Thyroid gland (tissue), 4 donors: Measurements from ENCODE around the gene SLC8B1. TPM values are rescaled to one million over a fixed set of nuclear protein-coding genes. Genes with fewer than 3 reads are reported as not detected.

Source experiments
- DNase-seq, 2 donors: peaks; one replicate each; pipeline ENCODE4 v3.0.0-alpha.2; 2019
- H3K27ac ChIP-seq, 3 donors: fragments of 200-600 bp; sonication (generic); 1 replicate in 2 of 3; 2 replicates in 1 of 3; pipeline ENCODE4 v1.5.1; 2016 to 2019; ENCODE audit warnings: mild to moderate bottlenecking in 1 of 3, moderate library complexity in 1 of 3
- H3K27me3 ChIP-seq: fragments of 200-600 bp; sonication (generic); one replicate; pipeline ENCODE4 v1.5.1; 2019
- H3K36me3 ChIP-seq, 2 donors: fragments of 200-600 bp; sonication (generic); one replicate each; pipeline ENCODE4 v1.5.1; 2016 to 2019
- H3K4me1 ChIP-seq, 2 donors: fragments of 200-600 bp; sonication (generic); one replicate each; pipeline ENCODE4 v1.5.1; 2017 to 2019
- H3K4me3 ChIP-seq, 3 donors: fragments of 200-600 bp; sonication (generic); replicated peaks in 1 of 3; 1 replicate in 2 of 3; 2 replicates in 1 of 3; pipeline ENCODE4 v1.5.1; 2016; ENCODE audit warnings: mild to moderate bottlenecking in 1 of 3
- H3K9me3 ChIP-seq: fragments of 200-600 bp; sonication (generic); one replicate; pipeline ENCODE4 v1.5.1; 2017
- CTCF ChIP-seq, 6 experiments: fragments of 200-600 bp in 3 of 6; fragments of 450-650 bp in 3 of 6; sonication (generic) in 3 of 6; IDR thresholded peaks; one replicate each; pipeline ENCODE4 v1.5.1; 2016 to 2019; ENCODE audit warnings: antibody characterized with exemption in 6 of 6, mild to moderate bottlenecking in 2 of 6, inconsistent platforms in 1 of 6, moderate library complexity in 1 of 6
- POLR2A ChIP-seq, 2 donors: fragments of 450-650 bp; IDR thresholded peaks; one replicate each; pipeline ENCODE4 v1.6.1; 2017; ENCODE audit warnings: antibody characterized with exemption in 2 of 2, mild to moderate bottlenecking in 2 of 2, moderate library complexity in 1 of 2
- WGBS, 2 donors: methylation state at CpG; one replicate each; pipeline ENCODE4 v1.1.5; 2017; 5-methylcytosine and 5-hydroxymethylcytosine counted together
- intact Hi-C: fragments of 100-400 bp; cut with DNase I; formaldehyde crosslinking; loops from one replicate; pipeline ENCODE4 v1.15.1; 2023
- total RNA-seq, 4 donors: library from RNA; depleted of rRNA; stranded (reverse); fragments of >200 nt; gene quantifications; one replicate each; pipeline ENCODE4 v1.2.3, GENCODE V29; 2016

Gene SLC8B1
- total RNA-seq, 4 donors from 2014 or later, result 23.3 to 50.5 (median 30.7) TPM

GRCh38 chr12:113284751-113285150 lies 50.2 kb downstream of the SLC8B1 start:
- no peak for DNase-seq
- H3K36me3 ChIP-seq, result peaks cover 55 to 79% of the 10 kb centered on the region in 2 donors

GRCh38 chr12:113278633-113279032 lies 56.3 kb downstream of the SLC8B1 start:
- H3K27me3 ChIP-seq, result no peaks in the 10 kb centered on the region
- H3K27ac ChIP-seq, result no peak overlapping the region
- intact Hi-C loops, result no loop called here
- peaks cover 56 to 71% of the 10 kb centered on the region in 2 donors for H3K36me3 ChIP-seq
- no peaks in the 10 kb centered on the region for H3K4me1 ChIP-seq
- no peak for TF ChIP-seq POLR2A (IDR thresholded peaks at IDR 0.05)
- WGBS, 2 donors, result 73 to 79% methylated on average over 5 of the region's 5 CpGs
- no peak overlapping the region for H3K4me3 ChIP-seq
- no peak for DNase-seq
- no peaks in the 10 kb centered on the region for H3K9me3 ChIP-seq

More at GRCh38 chr12:113284751-113285150, 50.2 kb downstream of the SLC8B1 start:
- Histone ChIP-seq H3K4me3 (no peak overlapping the region), H3K27ac (no peak overlapping the region), H3K4me1 (no peaks in the 10 kb centered on the region), H3K9me3 (no peaks in the 10 kb centered on the region), H3K27me3 (no peaks in the 10 kb centered on the region)
- no peak for TF ChIP-seq CTCF (IDR thresholded peaks at IDR 0.05)
- no peak for TF ChIP-seq POLR2A (IDR thresholded peaks at IDR 0.05)
- 84 to 85% methylated on average over 13 of the region's 13 CpGs for WGBS, 2 donors
- intact Hi-C loops, result no loop called here

- 91 to 94% methylated on average over 8 of the region's 8 CpGs for WGBS, 2 donors
These were observed 56.8 kb downstream of the SLC8B1 start for GRCh38 chr12:113278141-113278540.

GRCh38 chr12:113277511-113277910 lies 57.4 kb downstream of the SLC8B1 start:
- Histone ChIP-seq H3K4me1 (peaks cover 0 to 3% of the 10 kb centered on the region in 2 donors), H3K4me3 (no peak overlapping the region), H3K27ac (no peak overlapping the region), H3K27me3 (no peaks in the 10 kb centered on the region), H3K36me3 (peaks cover 54 to 78% of the 10 kb centered on the region in 2 donors), H3K9me3 (no peaks in the 10 kb centered on the region)
- TF ChIP-seq CTCF (IDR thresholded peaks at IDR 0.05) (no peak), POLR2A (IDR thresholded peaks at IDR 0.05) (no peak)
- no peak for DNase-seq
- WGBS, 2 donors, result 91 to 94% methylated on average over 5 of the region's 5 CpGs
- intact Hi-C loops, result no loop called here

More at GRCh38 chr12:113278141-113278540, 56.8 kb downstream of the SLC8B1 start:
- intact Hi-C loops, result no loop called here
- DNase-seq, result no peak
- no peak overlapping the region for H3K4me3 ChIP-seq
- H3K4me1 ChIP-seq, result no peaks in the 10 kb centered on the region
- H3K27me3 ChIP-seq, result no peaks in the 10 kb centered on the region
- H3K27ac ChIP-seq, result no peak overlapping the region
- no peaks in the 10 kb centered on the region for H3K9me3 ChIP-seq
- H3K36me3 ChIP-seq, result peaks cover 55 to 72% of the 10 kb centered on the region in 2 donors
- TF ChIP-seq POLR2A (IDR thresholded peaks at IDR 0.05), result no peak
- no peak for TF ChIP-seq CTCF (IDR thresholded peaks at IDR 0.05)

- 83 to 90% methylated on average over 5 to 7 of the region's 10 CpGs for WGBS, 2 donors
- H3K4me3 ChIP-seq, result no peak overlapping the region
- peaks cover 4 to 8% of the 10 kb centered on the region in 2 donors for H3K4me1 ChIP-seq
- TF ChIP-seq POLR2A (IDR thresholded peaks at IDR 0.05) (no peak), CTCF (IDR thresholded peaks at IDR 0.05) (no peak)
- H3K36me3 ChIP-seq, result peaks cover 54 to 78% of the 10 kb centered on the region in 2 donors
- peak in 1 of 2 donors; percentile 58 for DNase-seq
- no peak overlapping the region for H3K27ac ChIP-seq
- intact Hi-C loops, result no loop called here
- H3K9me3 ChIP-seq, result no peaks in the 10 kb centered on the region
- no peaks in the 10 kb centered on the region for H3K27me3 ChIP-seq
These were observed 57.9 kb downstream of the SLC8B1 start for GRCh38 chr12:113276946-113277500.
